Hepatocyte (in vitro differentiated cells): ENCODE data around the gene TMEM141. TPM values are rescaled to one million over a fixed set of nuclear protein-coding genes. Genes with fewer than 3 reads are reported as not detected.
"Not testable (repeated sequence)": the region's sequence is repeated elsewhere in the genome, so short reads cannot be mapped to it uniquely, and the experiment has no call there.

Source experiments
- DNase-seq: peaks from one replicate; pipeline ENCODE4 v3.0.0-alpha.2; 2016; ENCODE audit warnings: low spot score
- H2AFZ ChIP-seq: fragments of 200-600 bp; sonication (generic); 2 replicates; pipeline ENCODE4 v1.6.0; 2016; ENCODE audit warnings: antibody characterized with exemption, mild to moderate bottlenecking
- H3K27ac ChIP-seq: fragments of 200-600 bp; sonication (generic); 2 replicates; pipeline ENCODE4 v1.5.1; 2016; ENCODE audit warnings: mild to moderate bottlenecking
- H3K27me3 ChIP-seq: fragments of 200-600 bp; sonication (generic); 2 replicates; pipeline ENCODE4 v1.6.1; 2016
- H3K36me3 ChIP-seq: fragments of 200-600 bp; sonication (generic); replicated peaks from 2 replicates; pipeline ENCODE4 v1.5.1; 2016; ENCODE audit warnings: low read depth; ENCODE audit not compliant: insufficient read depth
- H3K4me1 ChIP-seq: fragments of 200-600 bp; sonication (generic); 2 replicates; pipeline ENCODE4 v1.5.1; 2016; ENCODE audit warnings: mild to moderate bottlenecking, moderate library complexity; ENCODE audit not compliant: insufficient read depth
- H3K4me2 ChIP-seq: fragments of 200-600 bp; sonication (generic); 2 replicates; pipeline ENCODE4 v1.6.0; 2016
- H3K4me3 ChIP-seq: fragments of 200-600 bp; sonication (generic); 2 replicates; pipeline ENCODE4 v1.5.1; 2016; ENCODE audit warnings: mild to moderate bottlenecking
- H3K79me2 ChIP-seq: fragments of 200-600 bp; sonication (generic); 2 replicates; pipeline ENCODE4 v1.6.0; 2017; ENCODE audit warnings: mild to moderate bottlenecking
- H3K9me2 ChIP-seq: fragments of 200-600 bp; sonication (generic); replicated peaks from 2 replicates; pipeline ENCODE4 v1.6.0; 2017; ENCODE audit warnings: mild to moderate bottlenecking; ENCODE audit not compliant: insufficient read depth
- H3K9me3 ChIP-seq: fragments of 200-600 bp; sonication (generic); 2 replicates; pipeline ENCODE4 v1.5.1; 2016; ENCODE audit warnings: low read depth, mild to moderate bottlenecking
- H4K20me1 ChIP-seq: fragments of 200-600 bp; sonication (generic); 2 replicates; pipeline ENCODE4 v1.6.0; 2016; ENCODE audit warnings: mild to moderate bottlenecking; ENCODE audit not compliant: insufficient read depth, poor library complexity, severe bottlenecking
- CTCF ChIP-seq: fragments of 200-600 bp; sonication (generic); IDR thresholded peaks from 2 replicates; pipeline ENCODE4 v1.5.1; 2016; ENCODE audit warnings: antibody characterized with exemption, mild to moderate bottlenecking; ENCODE audit not compliant: poor library complexity
- EZH2 ChIP-seq: fragments of 200-600 bp; sonication (generic); IDR thresholded peaks from 2 replicates; pipeline ENCODE4 v1.6.1; 2016; ENCODE audit warnings: antibody characterized with exemption, mild to moderate bottlenecking, borderline replicate concordance
- EZH2phosphoT487 ChIP-seq: fragments of 200-600 bp; sonication (generic); IDR thresholded peaks from one replicate; pipeline ENCODE4 v1.6.1; 2018; ENCODE audit warnings: antibody characterized with exemption, mild to moderate bottlenecking, low read depth, moderate library complexity; ENCODE audit not compliant: unreplicated experiment, severe bottlenecking
- WGBS: methylation state at CpG from one replicate; pipeline ENCODE4 v1.1.6; 2016; ENCODE audit warnings: low lambda C conversion rate; ENCODE audit errors: missing lambda C conversion rate; 5-methylcytosine and 5-hydroxymethylcytosine counted together
- polyA plus RNA-seq: library from polyadenylated mRNA; unstranded; fragments of >200 nt; fragmentation: Nextera tagmentation; extraction: Ambion mirVana; gene quantifications from 2 replicates; pipeline ENCODE4 v1.2.1, GENCODE V29; 2016
- total RNA-seq: library from RNA; depleted of rRNA; stranded (reverse); fragments of >200 nt; gene quantifications from 2 replicates; pipeline ENCODE4 v1.2.3, GENCODE V29; 2014

Gene TMEM141
- total and polyA plus RNA-seq, 2 experiments from 2014 or later: 230 to 385 TPM

GRCh38 chr9:136787690-136788400 lies 3.3 kb upstream of the TMEM141 start:
- DNase-seq: peak; percentile 90
- WGBS: 19% methylated on average over 21 of the region's 21 CpGs
- peaks cover 30% of the 10 kb centered on the region for H3K4me1 ChIP-seq
- H2AFZ ChIP-seq: no peak overlapping the region
- no peaks in the 10 kb centered on the region for H4K20me1 ChIP-seq
- peak overlapping the region; percentile 8 for H3K4me3 ChIP-seq
- peak overlapping the region; percentile 79 for H3K4me2 ChIP-seq
- TF ChIP-seq EZH2 (no peak), CTCF (peak; percentile 81)
- H3K36me3 ChIP-seq: no peaks in the 10 kb centered on the region
- peak overlapping the region; percentile 99 for H3K27ac ChIP-seq
- H3K9me3 ChIP-seq: no peaks in the 10 kb centered on the region
- peaks cover 12% of the 10 kb centered on the region for H3K79me2 ChIP-seq
- no peaks in the 10 kb centered on the region for H3K9me2 ChIP-seq
- no peaks in the 10 kb centered on the region for H3K27me3 ChIP-seq

GRCh38 chr9:136788644-136789522 lies 2.3 kb upstream of the TMEM141 start:
- not testable (repeated sequence) for H3K4me3 ChIP-seq, H3K27me3 ChIP-seq, H3K9me2 ChIP-seq, H2AFZ ChIP-seq, DNase-seq, H3K36me3 ChIP-seq, H3K9me3 ChIP-seq, H4K20me1 ChIP-seq
- peaks cover 12% of the 10 kb centered on the region for H3K79me2 ChIP-seq
- H3K27ac ChIP-seq: peak overlapping the region; percentile 99
- peaks cover 34% of the 10 kb centered on the region for H3K4me1 ChIP-seq
- 24% methylated on average over 27 of the region's 27 CpGs for WGBS
- H3K4me2 ChIP-seq: peak overlapping the region; percentile 79

- Histone ChIP-seq H3K9me2 (no peaks in the 10 kb centered on the region), H3K9me3 (no peaks in the 10 kb centered on the region), H3K27ac (peak overlapping the region; percentile 99), H3K27me3 (no peaks in the 10 kb centered on the region), H3K4me1 (peaks cover 40% of the 10 kb centered on the region), H3K4me2 (peak overlapping the region; percentile 79), H3K79me2 (peaks cover 17% of the 10 kb centered on the region), H3K4me3 (no peak overlapping the region), H3K36me3 (no peaks in the 10 kb centered on the region), H4K20me1 (no peaks in the 10 kb centered on the region), H2AFZ (no peak overlapping the region)
- 36% methylated on average over 2 of the region's 3 CpGs for WGBS
- no peak for TF ChIP-seq EZH2phosphoT487
- TF ChIP-seq CTCF: no peak
- TF ChIP-seq EZH2: no peak
- no peak for DNase-seq
These were observed 1.6 kb upstream of the TMEM141 start for GRCh38 chr9:136789523-136789937.
